Breast epithelium (tissue), 3 donors: Measurements from ENCODE around the gene NGF.

Experiments
- POLR2A ChIP-seq: fragments of 450-650 bp; IDR thresholded peaks from one replicate; pipeline ENCODE4 v1.6.1; 2016; ENCODE audit warnings: antibody characterized with exemption, mild to moderate bottlenecking, moderate library complexity
- TF ChIP-seq, protein P1 (sequence below), 3 donors: fragments of 450-650 bp; IDR thresholded peaks; one replicate each; pipeline ENCODE4 v1.5.1; 2016 to 2017; ENCODE audit warnings: antibody characterized with exemption in 3 of 3, mild to moderate bottlenecking in 3 of 3, moderate library complexity in 3 of 3

DNA sequence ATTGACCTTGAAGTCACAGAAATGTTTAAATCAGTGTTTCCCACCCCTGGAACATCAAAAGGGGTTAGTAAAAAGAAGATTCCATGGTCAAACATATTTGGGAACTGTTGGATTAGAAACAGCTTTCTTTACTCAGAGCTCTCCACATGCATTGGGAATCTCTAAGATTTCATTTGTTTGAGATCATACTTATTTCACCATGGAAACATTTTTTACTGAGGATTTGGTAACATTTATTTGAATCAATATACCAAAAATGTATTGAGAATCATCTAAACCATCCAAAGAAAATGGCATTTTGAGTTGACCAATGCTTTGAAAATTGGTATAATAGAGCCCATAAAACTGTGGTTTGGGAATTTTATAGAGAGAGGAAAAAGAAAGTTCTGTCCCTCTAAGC is 25.3 kb downstream of the NGF start:
- TF ChIP-seq, protein P1, sequence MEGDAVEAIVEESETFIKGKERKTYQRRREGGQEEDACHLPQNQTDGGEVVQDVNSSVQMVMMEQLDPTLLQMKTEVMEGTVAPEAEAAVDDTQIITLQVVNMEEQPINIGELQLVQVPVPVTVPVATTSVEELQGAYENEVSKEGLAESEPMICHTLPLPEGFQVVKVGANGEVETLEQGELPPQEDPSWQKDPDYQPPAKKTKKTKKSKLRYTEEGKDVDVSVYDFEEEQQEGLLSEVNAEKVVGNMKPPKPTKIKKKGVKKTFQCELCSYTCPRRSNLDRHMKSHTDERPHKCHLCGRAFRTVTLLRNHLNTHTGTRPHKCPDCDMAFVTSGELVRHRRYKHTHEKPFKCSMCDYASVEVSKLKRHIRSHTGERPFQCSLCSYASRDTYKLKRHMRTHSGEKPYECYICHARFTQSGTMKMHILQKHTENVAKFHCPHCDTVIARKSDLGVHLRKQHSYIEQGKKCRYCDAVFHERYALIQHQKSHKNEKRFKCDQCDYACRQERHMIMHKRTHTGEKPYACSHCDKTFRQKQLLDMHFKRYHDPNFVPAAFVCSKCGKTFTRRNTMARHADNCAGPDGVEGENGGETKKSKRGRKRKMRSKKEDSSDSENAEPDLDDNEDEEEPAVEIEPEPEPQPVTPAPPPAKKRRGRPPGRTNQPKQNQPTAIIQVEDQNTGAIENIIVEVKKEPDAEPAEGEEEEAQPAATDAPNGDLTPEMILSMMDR (IDR thresholded peaks at IDR 0.05) = no peak
- no peak for TF ChIP-seq POLR2A
